Spleen (tissue), 11 donors: ENCODE data around the gene SPG7. TPM values are rescaled to one million over a fixed set of nuclear protein-coding genes. Genes with fewer than 3 reads are reported as not detected.

Source experiments
- DNase-seq: peaks from one replicate; pipeline ENCODE4 v3.0.0-alpha.2; 2020
- H3K27ac ChIP-seq, 8 donors: fragments of 200-600 bp; sonication (generic) in 7 of 8; 1 replicate in 4 of 8; 2 replicates in 4 of 8; pipeline versions ENCODE4 v1.5.0 to v1.8.0; 2016 to 2021; ENCODE audit warnings: inconsistent platforms in 4 of 8, mild to moderate bottlenecking in 4 of 8, moderate library complexity in 1 of 8
- H3K27me3 ChIP-seq, 7 donors: fragments of 200-600 bp; sonication (generic) in 6 of 7; replicated peaks in 1 of 7; 1 replicate in 4 of 7; 2 replicates in 3 of 7; pipeline versions ENCODE4 v1.5.0 to v1.8.0; 2016 to 2021; ENCODE audit warnings: inconsistent platforms in 3 of 7, mild to moderate bottlenecking in 1 of 7
- H3K36me3 ChIP-seq, 6 donors: fragments of 200-600 bp; sonication (generic) in 5 of 6; 1 replicate in 4 of 6; 2 replicates in 2 of 6; pipeline versions ENCODE4 v1.5.0 to v1.8.0; 2016 to 2021; ENCODE audit warnings: inconsistent platforms in 2 of 6
- H3K4me1 ChIP-seq, 6 donors: fragments of 200-600 bp; sonication (generic) in 5 of 6; 1 replicate in 3 of 6; 2 replicates in 3 of 6; pipeline versions ENCODE4 v1.5.0 to v1.8.0; 2016 to 2021; ENCODE audit warnings: inconsistent platforms in 3 of 6
- H3K4me3 ChIP-seq, 8 donors: fragments of 200-600 bp; sonication (generic) in 7 of 8; 1 replicate in 4 of 8; 2 replicates in 4 of 8; pipeline versions ENCODE4 v1.5.0 to v1.8.0; 2016 to 2021; ENCODE audit warnings: inconsistent platforms in 4 of 8, mild to moderate bottlenecking in 4 of 8, moderate library complexity in 2 of 8
- H3K9me3 ChIP-seq, 8 donors: fragments of 200-600 bp; sonication (generic) in 7 of 8; 1 replicate in 4 of 8; 2 replicates in 4 of 8; pipeline versions ENCODE4 v1.5.0 to v1.8.0; 2016 to 2021; ENCODE audit warnings: inconsistent platforms in 4 of 8
- POLR2A ChIP-seq, 3 donors: fragments of 450-650 bp; IDR thresholded peaks; one replicate each; pipeline ENCODE4 v1.5.1; 2017; ENCODE audit warnings: antibody characterized with exemption in 3 of 3, mild to moderate bottlenecking in 1 of 3
- POLR2AphosphoS5 ChIP-seq, 3 donors: sonication (generic); formaldehyde crosslinking; IDR thresholded peaks; one replicate each; pipeline ENCODE4 v1.5.1; 2017; ENCODE audit warnings: antibody characterized with exemption in 3 of 3
- WGBS, 5 donors: extraction: QIAGEN DNeasy Blood & Tissue Kit in 3 of 5; methylation state at CpG; one replicate each; pipeline versions ENCODE4 v1.1.5 to v1.1.7; 2013 to 2018; 5-methylcytosine and 5-hydroxymethylcytosine counted together
- intact Hi-C: fragments of 100-400 bp; cut with DNase I; formaldehyde crosslinking; loops from one replicate; pipeline ENCODE4 v1.15.0; 2023; ENCODE audit warnings: low total_unique reads
- polyA plus RNA-seq, 3 donors: library from polyadenylated mRNA; stranded (reverse); fragments of 200-250 nt; gene quantifications; one replicate each; pipeline ENCODE4 v1.2.1, GENCODE V29; 2013
- total RNA-seq, 7 donors: library from RNA; depleted of rRNA in 3 of 7; stranded (reverse); fragments of >200 nt in 3 of 7; fragmentation: NEBNext Ultra II Directional in 4 of 7; extraction: Animal tissue kit (Norgen Biotek cat#: 25700) in 4 of 7; gene quantifications; one replicate each; pipeline versions ENCODE4 v1.1.0 to v1.2.1, GENCODE V29; 2016 to 2021
- TF ChIP-seq, protein P1 (sequence below), 11 experiments: fragments of 200-600 bp in 7 of 11; fragments of 450-650 bp in 4 of 11; sonication (generic) in 4 of 11; IDR thresholded peaks in 8 of 11; conservative IDR thresholded peaks in 3 of 11; 1 replicate in 7 of 11; 2 replicates in 4 of 11; pipeline versions ENCODE4 v1.4.0 to v1.8.0; 2016 to 2021; ENCODE audit warnings: antibody characterized with exemption in 11 of 11, inconsistent platforms in 4 of 11, mild to moderate bottlenecking in 1 of 11
- donor health status: healthy with polysubstance abuse.
- donor health status: DM: no; HTN: no; CAD: no; lungs with moderate emphysema.
- donor health status: DM: no; HTN: no; CAD: no.
- donor health status: Bipolar disorder and iron deficiency.
- donor health status: healthy.
- donor health status: DM: no; HTN: no; CAD: no.
- donor health status: DM: yes; HTN: yes; CAD: no.

The SPG7 gene
- total and polyA plus RNA-seq, 10 donors: 64.5 to 260 (median 144) TPM

DNA sequence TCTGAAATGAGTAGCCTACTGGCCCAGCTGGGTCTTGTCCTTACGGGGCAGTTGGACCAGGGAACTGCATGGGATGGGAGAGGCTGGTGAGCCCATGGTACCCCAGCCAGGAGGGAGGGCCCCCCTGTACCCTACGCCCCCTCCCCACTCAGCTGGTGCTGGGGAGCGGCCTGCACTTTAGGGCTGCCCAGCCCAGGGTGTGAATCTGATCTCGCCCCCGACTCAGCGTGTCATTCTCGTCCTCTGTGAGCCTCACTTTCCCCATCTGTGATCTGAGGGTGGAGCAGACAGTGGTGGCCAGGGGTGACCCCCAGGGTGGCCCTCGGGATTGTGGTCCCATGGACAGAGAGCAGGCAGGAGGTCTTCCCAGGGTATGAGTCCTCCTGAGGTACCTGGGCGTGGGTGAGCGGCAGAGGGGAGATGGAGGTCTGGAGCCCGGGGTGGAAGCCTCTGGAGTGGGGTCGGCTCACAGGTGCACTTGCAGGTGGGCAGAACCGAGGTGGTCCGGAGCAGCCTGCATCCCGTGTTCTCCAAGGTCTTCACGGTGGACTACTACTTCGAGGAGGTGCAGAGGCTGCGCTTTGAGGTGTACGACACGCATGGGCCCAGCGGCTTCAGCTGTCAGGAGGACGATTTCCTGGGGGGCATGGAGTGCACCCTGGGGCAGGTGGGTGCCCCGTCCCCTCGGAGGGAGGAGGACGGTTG, 69.0 kb downstream of the SPG7 start:
- no peaks in the 10 kb centered on the region for H3K9me3 ChIP-seq
- TF ChIP-seq POLR2AphosphoS5 (IDR thresholded peaks at IDR 0.05): no peak
- TF ChIP-seq, protein P1, sequence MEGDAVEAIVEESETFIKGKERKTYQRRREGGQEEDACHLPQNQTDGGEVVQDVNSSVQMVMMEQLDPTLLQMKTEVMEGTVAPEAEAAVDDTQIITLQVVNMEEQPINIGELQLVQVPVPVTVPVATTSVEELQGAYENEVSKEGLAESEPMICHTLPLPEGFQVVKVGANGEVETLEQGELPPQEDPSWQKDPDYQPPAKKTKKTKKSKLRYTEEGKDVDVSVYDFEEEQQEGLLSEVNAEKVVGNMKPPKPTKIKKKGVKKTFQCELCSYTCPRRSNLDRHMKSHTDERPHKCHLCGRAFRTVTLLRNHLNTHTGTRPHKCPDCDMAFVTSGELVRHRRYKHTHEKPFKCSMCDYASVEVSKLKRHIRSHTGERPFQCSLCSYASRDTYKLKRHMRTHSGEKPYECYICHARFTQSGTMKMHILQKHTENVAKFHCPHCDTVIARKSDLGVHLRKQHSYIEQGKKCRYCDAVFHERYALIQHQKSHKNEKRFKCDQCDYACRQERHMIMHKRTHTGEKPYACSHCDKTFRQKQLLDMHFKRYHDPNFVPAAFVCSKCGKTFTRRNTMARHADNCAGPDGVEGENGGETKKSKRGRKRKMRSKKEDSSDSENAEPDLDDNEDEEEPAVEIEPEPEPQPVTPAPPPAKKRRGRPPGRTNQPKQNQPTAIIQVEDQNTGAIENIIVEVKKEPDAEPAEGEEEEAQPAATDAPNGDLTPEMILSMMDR (IDR thresholded peaks at IDR 0.05 in 8 of 11, conservative IDR thresholded peaks at IDR 0.05 in 3 of 11): no peak
- no peak for TF ChIP-seq POLR2A (IDR thresholded peaks at IDR 0.05)
- H3K27me3 ChIP-seq: peaks cover 5 to 56% (median 40%) of the 10 kb centered on the region in 7 donors
- DNase-seq: no peak
- H3K4me1 ChIP-seq: peaks cover 11 to 36% (median 22%) of the 10 kb centered on the region in 6 donors
- H3K36me3 ChIP-seq: no peaks in the 10 kb centered on the region
- no peak overlapping the region for H3K27ac ChIP-seq
- intact Hi-C loops: loop anchor here (10.0 kb wide), 1 partner anchor 68 kb away; no protein-coding TSS in a partner anchor
- WGBS, 5 donors: 85 to 95% (median 88%) methylated on average over 21 to 25 of the region's 25 CpGs
- H3K4me3 ChIP-seq: no peak overlapping the region

DNA sequence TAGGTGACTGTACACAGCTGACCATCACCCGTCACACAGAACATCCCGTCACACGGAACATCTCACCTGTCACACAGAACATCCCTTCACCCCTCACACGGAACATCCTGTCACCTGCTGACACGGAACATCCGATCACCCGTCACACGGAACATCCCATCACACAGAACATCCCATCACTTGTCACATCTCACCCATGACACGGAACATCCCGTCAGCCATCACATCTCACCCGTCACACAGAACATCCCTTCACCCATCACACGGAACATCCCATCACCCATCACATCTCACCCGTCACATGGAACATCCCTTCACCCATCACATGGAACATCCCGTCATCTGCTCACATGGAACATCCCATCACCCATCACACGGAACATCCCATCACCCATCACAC, 71.1 kb downstream of the SPG7 start:
- 90 to 93% (median 91%) methylated on average over 15 of the region's 15 CpGs for WGBS, 5 donors
- Histone ChIP-seq H3K36me3 (no peaks in the 10 kb centered on the region), H3K9me3 (no peaks in the 10 kb centered on the region), H3K4me3 (no peak overlapping the region), H3K27ac (no peak overlapping the region), H3K27me3 (peaks cover 5 to 34% (median 24%) of the 10 kb centered on the region in 7 donors), H3K4me1 (peaks cover 8 to 33% (median 23%) of the 10 kb centered on the region in 6 donors)
- intact Hi-C loops: loop anchor here (10.0 kb wide), 1 partner anchor 65 kb away; no protein-coding TSS in a partner anchor
- no peak for DNase-seq
- TF ChIP-seq POLR2A (IDR thresholded peaks at IDR 0.05) (no peak), POLR2AphosphoS5 (IDR thresholded peaks at IDR 0.05) (no peak)
- TF ChIP-seq, protein P1 (IDR thresholded peaks at IDR 0.05 in 8 of 11, conservative IDR thresholded peaks at IDR 0.05 in 3 of 11): no peak

DNA sequence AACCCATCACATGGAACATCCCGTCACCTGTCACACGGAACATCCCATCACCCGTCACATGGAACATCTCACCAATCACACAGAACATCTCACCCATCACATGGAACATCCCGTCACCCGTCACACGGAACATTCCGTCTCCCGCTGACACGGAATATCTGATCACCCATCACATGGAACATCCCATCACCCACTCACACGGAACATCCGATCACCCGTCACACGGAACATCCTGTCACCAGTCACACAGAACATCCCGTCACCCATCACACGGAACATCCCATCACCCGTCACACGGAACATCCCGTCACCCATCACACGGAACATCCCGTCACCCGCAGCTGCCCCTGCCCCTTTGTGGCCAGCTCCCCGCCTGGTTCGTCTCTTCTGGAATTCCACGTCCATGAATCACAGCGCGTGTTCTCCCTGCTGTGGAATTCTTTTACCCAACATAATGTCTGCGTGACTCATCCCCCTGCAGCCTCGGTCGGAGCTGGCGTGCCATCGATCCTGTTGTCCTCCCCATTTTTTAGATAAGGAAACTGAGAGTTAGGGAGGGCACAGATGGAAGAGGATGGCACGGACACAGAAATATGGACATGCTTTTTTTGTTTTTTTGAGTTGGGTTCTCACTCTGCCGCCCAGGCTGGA, 73.0 kb downstream of the SPG7 start:
- intact Hi-C loops: no loop called here
- H3K9me3 ChIP-seq: no peaks in the 10 kb centered on the region
- DNase-seq: no peak
- no peak for TF ChIP-seq POLR2AphosphoS5 (IDR thresholded peaks at IDR 0.05)
- TF ChIP-seq POLR2A (IDR thresholded peaks at IDR 0.05): no peak
- TF ChIP-seq, protein P1 (IDR thresholded peaks at IDR 0.05 in 8 of 11, conservative IDR thresholded peaks at IDR 0.05 in 3 of 11): no peak
- 91 to 94% (median 92%) methylated on average over 32 to 33 of the region's 33 CpGs for WGBS, 5 donors
- H3K4me1 ChIP-seq: peaks cover 0 to 16% (median 8%) of the 10 kb centered on the region in 6 donors
- H3K27ac ChIP-seq: no peak overlapping the region
- H3K4me3 ChIP-seq: no peak overlapping the region
- H3K27me3 ChIP-seq: peaks cover 4 to 16% (median 9%) of the 10 kb centered on the region in 7 donors
- no peaks in the 10 kb centered on the region for H3K36me3 ChIP-seq
